Activated T-cell treated with anti-CD3 and anti-CD28 coated beads, Interleukin-2, amount 50 U/mL, for 4 hours (primary cell): ENCODE measurements around the gene METRNL. TPM values are rescaled to one million over a fixed set of nuclear protein-coding genes. Genes with fewer than 3 reads are reported as not detected.
"Not testable (repeated sequence)": the region's sequence is repeated elsewhere in the genome, so short reads cannot be mapped to it uniquely, and the experiment has no call there.

Source experiments
- ATAC-seq, 2 donors: fragments of 200-7000 bp; cut with Tn5 transposase; one replicate each; pipeline ENCODE4 v1.10.0; 2021
- DNase-seq: peaks from one replicate; pipeline ENCODE4 v3.0.0-alpha.2; 2020
- H3K27me3 Mint-ChIP-seq: one replicate; pipeline ENCODE4 v1.8.0; 2021; ENCODE audit warnings: low read depth, mixed read lengths
- H3K36me3 Mint-ChIP-seq: one replicate; pipeline ENCODE4 v1.8.0; 2022; ENCODE audit warnings: mixed read lengths; ENCODE audit not compliant: insufficient read depth
- H3K4me1 Mint-ChIP-seq: one replicate; pipeline ENCODE4 v1.8.0; 2021; ENCODE audit warnings: low read depth, mixed read lengths
- H3K4me3 Mint-ChIP-seq: one replicate; pipeline ENCODE4 v1.8.0; 2021; ENCODE audit warnings: mild to moderate bottlenecking, moderate library complexity, mixed read lengths
- H3K9me3 Mint-ChIP-seq: one replicate; pipeline ENCODE4 v1.8.0; 2021; ENCODE audit warnings: mixed read lengths
- total RNA-seq, 3 donors: library from RNA; stranded (reverse); gene quantifications; one replicate each; pipeline ENCODE4 v1.2.1, GENCODE V29; 2021

The METRNL gene
- total RNA-seq, 3 donors from 2014 or later = 12.1 to 26.2 (median 23.1) TPM

DNA sequence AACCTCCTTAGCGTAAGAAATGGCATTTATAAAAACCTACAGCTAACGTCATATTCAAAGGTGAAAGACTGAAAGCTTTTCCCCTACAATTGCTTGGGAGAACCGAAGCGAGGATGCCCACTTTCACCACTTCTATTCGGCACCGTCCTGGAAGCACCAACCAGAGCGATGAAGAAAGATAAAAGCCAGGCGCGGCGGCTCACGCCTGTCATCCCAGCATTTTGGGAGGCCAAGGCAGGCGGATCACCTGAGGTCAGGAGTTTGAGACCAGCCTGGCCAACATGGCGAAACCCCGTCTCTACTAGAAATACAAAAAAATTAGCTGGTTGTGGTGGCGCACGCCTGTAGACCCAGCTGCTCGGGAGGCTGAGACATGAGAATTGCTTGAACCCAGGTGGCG, 34.9 kb upstream of the METRNL start:
- not testable (repeated sequence) for ATAC-seq, DNase-seq, H3K4me3 Mint-ChIP-seq, H3K27me3 Mint-ChIP-seq
- H3K36me3 Mint-ChIP-seq = peaks cover 49% of the 10 kb centered on the region
- peaks cover 13% of the 10 kb centered on the region for H3K9me3 Mint-ChIP-seq
- H3K4me1 Mint-ChIP-seq = peaks cover 37% of the 10 kb centered on the region

DNA sequence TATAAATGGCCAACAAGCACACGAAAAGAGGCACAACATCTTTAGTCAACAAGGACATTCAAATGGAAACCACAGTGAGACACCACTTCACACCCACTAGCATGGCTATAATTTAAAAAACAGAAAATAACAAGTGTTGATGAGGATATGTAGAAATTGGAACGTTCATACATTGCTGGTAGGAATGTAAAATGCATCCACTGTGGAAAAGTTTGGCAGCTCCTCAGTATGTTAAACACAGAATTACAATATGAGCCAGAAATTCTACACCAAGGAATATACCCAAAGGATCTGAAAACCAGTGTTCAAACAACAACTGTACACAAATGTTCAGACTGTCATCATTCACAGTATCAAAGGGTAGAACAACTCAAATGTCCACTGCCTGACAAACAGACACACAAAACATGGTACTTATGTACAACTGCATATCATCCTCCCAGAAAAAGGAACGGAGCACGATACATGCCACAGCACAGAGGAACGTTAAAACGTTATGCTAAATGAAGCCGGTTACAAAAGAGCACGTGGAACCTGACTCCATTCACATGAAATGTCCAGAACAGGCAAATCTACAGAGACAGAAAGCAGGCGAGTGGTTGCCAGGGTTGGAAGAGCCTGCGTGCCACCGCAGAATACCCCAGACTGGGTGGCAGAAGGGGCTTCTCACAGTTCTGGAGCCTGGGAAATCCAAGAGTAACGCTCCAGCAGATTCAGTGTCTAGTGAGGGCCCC, 32.8 kb upstream of the METRNL start:
- Mint-ChIP-seq H3K36me3 (peaks cover 37% of the 10 kb centered on the region), H3K4me3 (no peak overlapping the region), H3K4me1 (peaks cover 46% of the 10 kb centered on the region)

DNA sequence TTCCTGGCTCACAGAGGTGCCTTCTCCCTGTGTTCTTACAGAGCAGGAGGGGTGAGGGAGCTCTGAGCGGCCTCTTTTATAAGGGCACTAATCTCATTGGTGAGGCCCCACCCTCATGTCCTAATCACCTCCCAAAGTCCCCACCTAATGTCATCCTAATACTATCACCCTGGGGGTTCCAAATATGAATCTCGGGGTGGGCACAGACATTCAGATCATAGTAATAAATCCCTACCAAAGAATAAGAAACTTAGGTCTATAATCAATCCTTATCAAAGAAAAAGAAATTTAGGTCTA, 32.3 kb upstream of the METRNL start:
- Mint-ChIP-seq H3K36me3 (peaks cover 33% of the 10 kb centered on the region), H3K9me3 (peaks cover 8% of the 10 kb centered on the region), H3K4me3 (no peak overlapping the region), H3K4me1 (peaks cover 49% of the 10 kb centered on the region), H3K27me3 (no peaks in the 10 kb centered on the region)
- ATAC-seq (no peak), DNase-seq (no peak)

More for the DNA sequence above, 32.8 kb upstream of the METRNL start:
- DNase-seq (no peak), ATAC-seq (no peak)
- no peaks in the 10 kb centered on the region for H3K27me3 Mint-ChIP-seq
- peaks cover 8% of the 10 kb centered on the region for H3K9me3 Mint-ChIP-seq

DNA sequence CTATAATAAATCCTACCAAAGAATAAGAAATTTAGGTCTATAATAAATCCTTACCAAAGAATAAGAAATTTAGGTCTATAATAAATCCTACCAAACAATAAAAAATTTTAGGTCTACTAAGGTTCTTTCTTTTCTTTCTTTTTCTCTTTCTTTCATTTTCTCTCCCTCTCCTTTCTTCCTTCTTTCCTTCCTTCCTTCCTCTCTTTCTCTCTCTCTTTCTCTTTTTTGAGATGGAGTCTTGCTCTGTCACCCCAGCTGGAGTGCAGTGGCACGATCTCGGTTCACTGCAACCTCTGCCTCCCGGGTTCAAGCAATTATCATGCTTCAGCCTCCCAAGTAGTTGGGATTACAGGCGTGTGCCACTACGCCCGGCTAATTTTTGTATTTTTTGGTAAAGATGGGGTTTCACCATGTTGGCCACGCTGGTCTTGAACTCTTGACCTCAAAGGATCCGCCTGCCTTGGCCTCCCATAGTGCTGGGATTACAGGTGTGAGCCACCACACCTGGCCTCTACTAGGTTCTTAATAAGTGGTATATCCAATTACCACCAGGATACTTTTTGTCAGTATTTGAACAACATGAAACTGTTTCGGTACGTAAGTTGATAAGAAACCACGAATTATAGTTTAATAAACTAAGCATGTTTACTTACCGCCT, 31.5 kb upstream of the METRNL start:
- not testable (repeated sequence) for ATAC-seq, H3K9me3 Mint-ChIP-seq, H3K27me3 Mint-ChIP-seq
- peaks cover 44% of the 10 kb centered on the region for H3K4me1 Mint-ChIP-seq
- peaks cover 24% of the 10 kb centered on the region for H3K36me3 Mint-ChIP-seq
- peak; percentile 1 for DNase-seq
- peak overlapping the region; percentile 71 for H3K4me3 Mint-ChIP-seq

DNA sequence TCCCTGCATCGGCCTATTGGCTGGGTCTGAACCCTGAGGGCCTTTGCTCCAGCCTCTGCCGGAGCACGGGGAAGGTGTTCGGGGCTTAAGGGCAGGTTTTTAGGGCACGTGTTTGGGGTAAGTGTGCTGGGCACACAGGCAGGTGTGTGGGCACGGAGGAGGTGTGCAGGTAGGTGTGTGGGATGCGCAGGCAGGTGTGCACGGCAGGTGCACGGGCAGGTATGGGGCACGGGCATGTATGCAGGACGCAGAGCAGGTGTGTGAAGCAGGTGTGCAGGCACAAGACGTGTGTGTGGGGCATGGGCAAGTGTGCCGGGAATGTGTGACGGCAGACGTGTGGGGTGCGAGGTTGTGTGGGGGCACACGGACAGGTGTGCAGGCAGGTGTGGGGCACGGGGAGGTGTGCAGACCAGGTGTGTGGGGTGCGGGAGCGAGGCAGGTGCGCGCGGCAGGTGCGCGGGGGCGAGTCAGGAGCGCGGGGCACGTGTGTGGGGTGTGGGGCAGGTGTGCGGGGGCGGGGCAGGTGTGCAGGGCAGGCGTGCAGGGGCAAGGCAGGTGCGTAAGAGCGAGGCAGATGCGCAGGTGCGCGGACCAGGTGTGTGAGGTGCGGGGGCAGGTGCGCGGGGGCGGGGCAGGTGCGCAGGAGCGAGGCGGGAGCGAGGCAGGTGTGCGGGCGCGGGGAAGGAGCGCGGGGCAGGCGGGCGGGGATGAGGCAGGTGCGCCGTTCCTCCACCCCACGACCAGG, 28.6 kb upstream of the METRNL start:
- ATAC-seq = no peak
- H3K4me1 Mint-ChIP-seq = peaks cover 42% of the 10 kb centered on the region
- H3K36me3 Mint-ChIP-seq = peaks cover 8% of the 10 kb centered on the region
- H3K9me3 Mint-ChIP-seq = no peaks in the 10 kb centered on the region
- H3K27me3 Mint-ChIP-seq = no peaks in the 10 kb centered on the region
- peak overlapping the region; percentile 86 for H3K4me3 Mint-ChIP-seq
- DNase-seq = peak; percentile 7

DNA sequence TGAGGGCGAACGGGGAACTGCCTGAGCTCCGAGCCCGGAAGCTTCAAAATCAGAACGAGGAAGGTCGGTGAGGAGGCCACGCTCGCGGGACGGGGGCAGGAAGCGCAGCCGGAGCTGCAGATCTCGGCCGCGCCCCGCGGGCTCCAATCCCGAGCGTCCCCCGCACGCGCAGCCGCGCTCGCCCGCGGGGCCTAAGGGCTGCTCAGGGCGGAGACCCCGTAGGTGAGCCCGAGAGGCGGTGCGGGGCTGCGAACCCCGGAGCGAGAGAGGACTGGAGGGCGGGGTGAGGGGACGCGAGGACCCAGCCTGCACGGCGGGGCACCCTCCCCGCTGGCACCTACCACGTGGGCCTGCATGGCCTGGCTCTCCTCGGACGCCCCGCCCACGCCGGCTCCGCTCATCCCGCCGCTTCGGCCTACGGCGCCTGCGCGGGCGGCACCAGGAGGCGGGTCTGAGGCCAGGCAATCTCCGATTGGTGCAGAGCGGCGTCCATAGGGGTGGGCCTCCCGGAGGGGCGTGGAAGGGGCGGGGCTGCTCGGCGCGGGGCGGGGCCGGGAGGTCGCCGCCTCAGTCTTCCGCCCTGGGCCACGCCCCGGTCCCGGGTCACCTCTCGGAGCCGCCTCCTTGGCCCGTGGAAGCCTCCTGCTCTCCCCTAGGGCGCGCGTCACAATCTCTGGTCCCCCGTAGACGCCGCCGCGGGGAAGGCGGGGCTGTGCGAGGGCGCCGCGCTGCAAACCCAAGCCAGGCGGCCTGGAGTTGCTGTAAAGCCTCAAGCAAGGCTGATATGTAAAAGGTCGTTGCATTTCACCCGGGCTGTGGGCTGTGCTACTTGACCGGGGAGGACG, 27.8 kb upstream of the METRNL start:
- peak; percentile 91 to 92 for ATAC-seq
- DNase-seq = peak; percentile 96
- Mint-ChIP-seq H3K4me1 (peaks cover 40% of the 10 kb centered on the region), H3K27me3 (no peaks in the 10 kb centered on the region), H3K36me3 (peaks cover 4% of the 10 kb centered on the region), H3K4me3 (peak overlapping the region; percentile 86), H3K9me3 (no peaks in the 10 kb centered on the region)

DNA sequence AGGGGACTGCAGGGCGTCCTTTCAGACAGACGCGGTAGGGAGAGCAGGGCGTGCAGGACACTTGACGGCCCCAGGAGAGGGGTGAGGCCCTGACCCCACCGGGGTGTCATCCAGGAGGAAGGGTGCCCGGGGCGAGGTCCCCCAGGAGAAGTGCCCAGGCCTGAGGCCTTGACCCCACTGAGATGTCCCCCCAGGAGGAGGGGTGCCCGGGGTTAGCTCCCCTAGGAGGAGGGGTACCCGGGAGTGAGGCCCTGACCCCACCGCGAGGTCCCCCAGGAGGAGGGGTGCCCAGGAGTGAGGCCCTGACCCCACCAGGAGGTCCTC, 27.2 kb upstream of the METRNL start:
- peak overlapping the region; percentile 65 for H3K4me3 Mint-ChIP-seq
- no peaks in the 10 kb centered on the region for H3K27me3 Mint-ChIP-seq
- H3K9me3 Mint-ChIP-seq = no peaks in the 10 kb centered on the region
- ATAC-seq (no peak), DNase-seq (no peak)
- peaks cover 2% of the 10 kb centered on the region for H3K36me3 Mint-ChIP-seq
- peaks cover 38% of the 10 kb centered on the region for H3K4me1 Mint-ChIP-seq

DNA sequence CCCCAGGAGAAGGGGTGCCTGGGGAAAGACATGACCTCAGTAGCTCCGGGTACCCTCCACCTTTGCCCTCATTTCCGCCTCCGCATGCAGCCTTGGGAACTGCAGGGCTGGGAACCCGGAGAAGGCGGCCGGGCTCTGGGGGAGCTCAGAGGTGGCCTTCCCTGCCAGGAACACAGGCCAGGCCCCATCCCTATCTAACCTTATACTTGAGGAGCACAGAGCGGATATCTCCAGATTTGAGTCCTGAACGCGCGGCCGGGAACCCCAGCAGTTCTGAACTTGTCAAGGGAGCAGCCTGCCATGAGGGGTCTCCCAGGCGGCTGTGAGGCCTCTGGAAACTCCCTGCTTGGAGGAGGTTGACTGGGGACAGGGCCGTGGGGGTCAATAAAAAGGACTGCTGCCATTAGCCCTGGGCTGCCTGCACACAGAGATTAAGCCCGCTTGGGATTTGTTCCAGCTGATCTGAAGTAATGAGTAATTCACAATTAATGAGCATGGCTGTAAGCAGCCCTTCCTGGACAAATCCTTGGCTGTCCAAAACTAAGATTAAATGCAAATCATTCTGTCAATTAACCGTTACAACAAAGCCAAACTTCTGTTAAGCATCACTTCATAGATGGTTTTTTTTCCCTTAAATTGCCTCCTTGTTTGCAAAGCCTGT, 26.3 kb upstream of the METRNL start:
- H3K4me3 Mint-ChIP-seq = no peak overlapping the region
- peaks cover 34% of the 10 kb centered on the region for H3K4me1 Mint-ChIP-seq
- H3K36me3 Mint-ChIP-seq = peaks cover 2% of the 10 kb centered on the region
- no peaks in the 10 kb centered on the region for H3K9me3 Mint-ChIP-seq
- H3K27me3 Mint-ChIP-seq = no peaks in the 10 kb centered on the region
- ATAC-seq (no peak), DNase-seq (peak; percentile 5)

DNA sequence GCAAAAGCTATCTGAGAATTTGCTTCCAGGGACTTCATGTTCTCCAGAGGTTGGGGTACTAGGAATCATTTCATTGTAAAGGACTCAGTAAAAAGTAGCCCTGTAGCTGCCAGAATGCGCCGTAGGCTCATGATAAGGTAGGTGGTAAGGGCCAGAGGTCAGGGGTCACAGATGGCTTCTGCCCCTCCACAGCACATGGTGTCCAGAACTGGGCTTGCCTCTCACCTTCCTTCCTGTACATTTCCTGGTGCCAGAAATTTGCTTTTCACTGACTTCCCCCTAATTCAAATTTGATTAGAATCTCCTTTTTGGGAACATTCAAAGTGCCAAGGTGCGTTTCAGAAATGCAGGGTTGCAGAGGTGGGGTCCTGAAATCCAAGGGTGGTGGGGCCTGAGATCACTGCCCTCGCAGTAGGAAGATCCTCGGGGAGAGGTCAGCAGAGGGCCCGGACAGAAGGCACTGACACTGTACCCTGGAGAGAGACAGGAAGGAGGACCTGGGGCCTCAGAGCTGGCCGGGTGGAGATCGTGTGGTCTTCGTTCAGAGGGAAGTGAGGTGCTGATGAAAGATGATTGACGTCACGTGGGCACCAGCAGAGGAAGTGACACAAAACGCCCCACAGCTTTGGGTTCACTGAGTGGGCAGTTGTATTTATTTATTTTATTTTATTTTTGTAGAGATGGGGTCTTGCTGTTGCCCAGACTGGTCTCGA, 25.5 kb upstream of the METRNL start:
- Mint-ChIP-seq H3K36me3 (no peaks in the 10 kb centered on the region), H3K4me1 (peaks cover 26% of the 10 kb centered on the region), H3K4me3 (peak overlapping the region; percentile 71), H3K27me3 (no peaks in the 10 kb centered on the region), H3K9me3 (no peaks in the 10 kb centered on the region)
- DNase-seq (peak; percentile 7), ATAC-seq (no peak)

DNA sequence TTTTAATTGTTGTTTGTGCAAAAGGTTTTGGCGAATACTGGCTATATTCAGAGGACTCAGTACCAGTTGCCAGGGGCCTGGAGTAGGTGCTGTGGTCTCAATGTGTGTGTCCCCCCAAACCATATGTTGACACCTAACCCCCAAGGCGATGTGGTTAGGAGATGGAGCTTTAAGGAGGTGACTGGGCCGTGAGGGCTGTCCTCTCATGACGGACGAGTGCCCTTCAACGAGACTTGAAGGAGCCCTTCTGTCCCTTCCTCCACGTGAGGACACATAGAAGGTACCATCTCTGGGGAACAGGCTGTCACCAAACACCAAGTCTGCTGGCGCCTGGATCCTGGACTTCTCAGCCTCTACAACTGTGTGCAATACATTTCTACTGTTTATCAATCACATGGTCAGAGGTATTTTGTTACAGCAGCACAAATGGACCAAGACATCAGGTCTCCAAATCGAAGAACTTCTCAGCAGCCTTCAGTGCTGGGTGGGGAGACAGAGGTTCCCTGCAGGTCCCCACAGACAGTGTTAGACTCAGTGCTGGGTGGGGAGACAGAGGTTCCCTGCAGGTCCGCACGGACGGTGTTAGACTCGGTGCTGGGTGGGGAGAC, 24.8 kb upstream of the METRNL start:
- ATAC-seq (no peak), DNase-seq (peak; percentile 1)
- Mint-ChIP-seq H3K36me3 (no peaks in the 10 kb centered on the region), H3K9me3 (no peaks in the 10 kb centered on the region), H3K27me3 (no peaks in the 10 kb centered on the region), H3K4me3 (no peak overlapping the region), H3K4me1 (peaks cover 22% of the 10 kb centered on the region)

DNA sequence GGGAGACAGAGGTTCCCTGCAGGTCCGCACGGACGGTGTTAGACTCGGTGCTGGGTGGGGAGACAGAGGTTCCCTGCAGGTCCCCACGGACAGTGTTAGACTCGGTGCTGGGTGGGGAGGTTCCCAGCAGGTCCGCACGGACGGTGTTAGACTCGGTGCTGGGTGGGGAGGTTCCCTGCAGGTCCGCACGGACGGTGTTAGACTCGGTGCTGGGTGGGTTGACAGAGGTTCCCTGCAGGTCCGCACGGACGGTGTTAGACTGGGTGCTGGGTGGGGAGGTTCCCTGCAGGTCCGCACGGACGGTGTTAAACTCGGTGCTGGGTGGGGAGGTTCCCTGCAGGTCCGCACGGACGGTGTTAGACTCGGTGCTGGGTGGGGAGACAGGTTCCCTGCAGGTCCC, 24.2 kb upstream of the METRNL start:
- H3K9me3 Mint-ChIP-seq, H3K27me3 Mint-ChIP-seq, ATAC-seq, H3K36me3 Mint-ChIP-seq, H3K4me3 Mint-ChIP-seq: not testable (repeated sequence)
- peaks cover 19% of the 10 kb centered on the region for H3K4me1 Mint-ChIP-seq
- peak; percentile 1 for DNase-seq

DNA sequence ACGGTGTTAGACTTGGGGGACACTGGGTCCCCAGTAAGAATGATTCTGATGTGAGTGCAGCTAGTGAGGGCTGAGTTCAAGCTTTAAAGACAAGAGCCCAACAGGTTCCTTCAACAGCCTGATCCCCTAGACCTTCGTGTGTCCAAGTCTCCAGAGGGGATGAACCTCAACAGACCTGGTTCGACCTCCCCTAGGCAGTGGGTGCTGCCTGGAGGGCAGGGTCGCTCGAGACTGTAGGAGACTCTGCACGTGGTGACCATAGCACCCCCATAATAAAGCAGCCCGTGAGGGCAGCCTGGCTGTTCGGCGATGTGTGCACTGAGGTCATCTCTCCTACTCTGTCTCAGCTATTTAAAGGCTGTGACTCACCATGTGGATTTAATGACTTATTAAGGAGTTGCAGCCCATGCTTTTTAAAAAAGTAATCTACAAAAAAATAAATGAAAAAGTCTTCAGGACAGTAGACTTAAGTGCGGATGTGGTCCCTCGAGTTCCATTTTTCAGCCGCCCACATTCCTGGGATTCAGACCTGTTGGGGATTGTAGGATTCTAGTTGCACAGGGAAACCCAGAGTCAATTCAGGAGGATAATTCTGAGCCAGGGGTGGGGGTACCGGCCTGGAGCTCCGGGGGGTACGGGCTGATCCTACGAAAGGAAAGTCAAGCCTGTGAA, 23.4 kb upstream of the METRNL start:
- Mint-ChIP-seq H3K36me3 (no peaks in the 10 kb centered on the region), H3K4me1 (peaks cover 14% of the 10 kb centered on the region), H3K4me3 (no peak overlapping the region), H3K27me3 (no peaks in the 10 kb centered on the region), H3K9me3 (no peaks in the 10 kb centered on the region)
- DNase-seq (peak; percentile 4), ATAC-seq (no peak)
